Stimulated activated naive CD8-positive, alpha-beta T cell treated with anti-CD3 and anti-CD28 coated beads, Interleukin-15, amount 100 ng/mL, for 72 hours (primary cell): Measurements from ENCODE around the gene COL20A1.
A peak's percentile ranks its signal among the peaks of the same experiment; 100 is the strongest.

Experiments used
- ATAC-seq: fragments of 150-1000 bp; cut with Tn5 transposase; 2 replicates; pipeline ENCODE4 v1.10.0; 2021; ENCODE audit warnings: mild to moderate bottlenecking, moderate library complexity
- DNase-seq, 2 donors: peaks; one replicate each; pipeline ENCODE4 v3.0.0; 2021 to 2022
- H3K27ac Mint-ChIP-seq, 2 donors: one replicate each; pipeline ENCODE4 v1.8.0; 2022; ENCODE audit warnings: mild to moderate bottlenecking in 2 of 2, mixed read lengths in 2 of 2, moderate library complexity in 2 of 2
- H3K27me3 Mint-ChIP-seq: one replicate; pipeline ENCODE4 v1.8.0; 2022; ENCODE audit warnings: mixed read lengths
- H3K4me1 Mint-ChIP-seq: one replicate; pipeline ENCODE4 v1.8.0; 2022; ENCODE audit warnings: mild to moderate bottlenecking, mixed read lengths
- H3K4me3 Mint-ChIP-seq, 2 donors: one replicate each; pipeline ENCODE4 v1.8.0; 2022; ENCODE audit warnings: mild to moderate bottlenecking in 2 of 2, mixed read lengths in 2 of 2, moderate library complexity in 1 of 2
- H3K9me3 Mint-ChIP-seq, 2 donors: one replicate each; pipeline ENCODE4 v1.8.0; 2022; ENCODE audit warnings: mixed read lengths in 2 of 2

COL20A1 gene

DNA sequence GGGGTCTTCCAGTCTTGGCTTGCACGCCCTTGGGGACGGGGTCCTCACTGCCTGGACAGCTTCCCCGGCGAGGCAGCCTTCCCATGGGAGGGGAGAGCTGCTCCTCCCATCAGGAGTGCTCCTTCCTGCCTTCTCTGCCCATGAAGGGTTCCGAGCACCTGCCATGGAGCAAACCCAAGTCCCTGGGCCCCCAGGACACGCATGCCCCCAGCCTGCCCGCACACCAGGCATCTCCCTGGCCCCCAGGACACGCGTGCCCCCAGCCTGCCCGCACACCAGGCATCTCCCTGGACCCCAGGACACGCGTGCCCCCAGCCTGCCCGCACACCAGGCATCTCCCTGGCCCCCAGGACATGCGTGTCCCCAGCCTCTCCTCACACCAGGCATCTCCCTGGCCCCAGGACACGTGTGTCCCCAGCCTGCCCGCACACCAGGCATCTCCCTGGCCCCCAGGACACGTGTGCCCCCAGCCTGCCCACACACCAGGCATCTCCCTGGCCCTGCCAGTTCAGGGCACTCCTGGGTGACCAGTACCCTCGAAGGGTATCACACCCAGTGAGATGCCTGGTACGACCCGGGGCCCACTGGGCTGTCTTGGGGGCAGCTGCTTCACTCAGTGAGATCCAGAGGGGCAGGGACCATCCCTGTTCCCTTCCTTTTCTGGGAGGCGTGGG, 21.7 kb downstream of the COL20A1 start:
- Mint-ChIP-seq H3K4me1 (peaks cover 2% of the 10 kb centered on the region), H3K4me3 (no peak overlapping the region), H3K27ac (no peak overlapping the region), H3K27me3 (peaks cover 22% of the 10 kb centered on the region), H3K9me3 (no peaks in the 10 kb centered on the region)
- ATAC-seq (no peak), DNase-seq (no peak)

DNA sequence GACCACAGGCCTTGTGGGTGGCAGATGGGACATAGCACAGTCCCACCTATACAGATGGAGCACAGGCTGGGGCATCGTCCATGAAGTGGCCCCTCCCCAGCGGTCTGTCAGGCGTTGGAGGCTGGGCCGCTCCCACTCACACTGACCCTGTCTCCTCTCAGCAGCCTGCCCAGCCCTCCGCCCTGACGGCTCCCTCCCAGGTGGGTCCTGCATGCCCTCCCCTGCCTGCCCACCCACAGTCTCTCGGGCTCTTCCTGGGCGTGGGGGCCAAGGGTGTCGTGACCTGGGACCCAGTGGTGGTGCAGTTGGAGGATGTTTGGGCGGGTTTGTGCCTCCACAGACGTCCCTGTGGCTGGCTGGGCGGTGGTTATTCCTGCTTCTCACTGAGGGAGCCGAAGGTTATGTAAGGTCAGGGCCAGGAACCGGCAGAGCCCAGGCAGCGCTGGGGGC, 22.3 kb downstream of the COL20A1 start:
- H3K27me3 Mint-ChIP-seq = peaks cover 16% of the 10 kb centered on the region
- no peaks in the 10 kb centered on the region for H3K4me1 Mint-ChIP-seq
- no peak for DNase-seq
- ATAC-seq = peak; percentile 13
- H3K27ac Mint-ChIP-seq = no peak overlapping the region
- no peaks in the 10 kb centered on the region for H3K9me3 Mint-ChIP-seq
- H3K4me3 Mint-ChIP-seq = no peak overlapping the region

DNA sequence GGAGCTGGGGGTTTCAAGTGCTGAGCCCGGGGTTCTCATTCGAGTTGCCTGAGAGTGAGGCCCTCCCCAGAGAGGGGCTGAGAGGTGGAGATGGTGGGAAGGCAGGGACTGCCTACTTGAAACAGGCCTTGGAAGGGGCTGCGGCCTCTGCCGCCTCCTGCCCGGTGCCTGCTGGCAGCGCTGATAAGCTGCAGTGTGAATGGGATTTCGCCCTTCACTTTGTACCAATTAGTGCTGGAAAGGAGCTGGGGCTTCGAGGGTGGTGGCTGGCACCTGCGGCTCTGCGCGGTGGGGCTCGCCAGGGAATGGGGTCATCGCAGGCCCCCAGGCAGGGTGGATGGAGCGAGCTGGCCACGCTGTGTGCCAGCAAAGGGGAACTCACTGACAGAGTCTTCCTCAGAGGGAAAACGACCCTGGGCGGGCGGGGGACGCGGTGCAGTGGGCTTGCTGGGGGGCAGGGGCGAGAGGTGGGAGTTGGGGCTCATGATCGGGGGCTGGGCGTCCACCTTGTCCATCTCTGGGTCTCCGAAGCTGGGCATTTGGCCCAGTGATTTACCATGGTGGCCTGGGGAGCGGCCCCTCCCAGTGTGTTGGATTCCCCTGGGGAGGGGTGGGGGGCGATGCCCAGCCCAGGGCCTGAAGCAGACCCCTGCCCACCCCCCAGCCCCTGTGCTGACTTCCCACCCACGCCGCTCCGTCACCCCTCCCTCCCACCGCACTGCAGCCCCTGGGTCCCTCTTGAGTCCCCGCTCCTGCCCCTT, 22.9 kb downstream of the COL20A1 start:
- H3K27ac Mint-ChIP-seq = no peak overlapping the region
- DNase-seq (no peak), ATAC-seq (no peak)
- H3K27me3 Mint-ChIP-seq = peaks cover 10% of the 10 kb centered on the region
- no peaks in the 10 kb centered on the region for H3K9me3 Mint-ChIP-seq
- no peaks in the 10 kb centered on the region for H3K4me1 Mint-ChIP-seq
- H3K4me3 Mint-ChIP-seq = no peak overlapping the region

DNA sequence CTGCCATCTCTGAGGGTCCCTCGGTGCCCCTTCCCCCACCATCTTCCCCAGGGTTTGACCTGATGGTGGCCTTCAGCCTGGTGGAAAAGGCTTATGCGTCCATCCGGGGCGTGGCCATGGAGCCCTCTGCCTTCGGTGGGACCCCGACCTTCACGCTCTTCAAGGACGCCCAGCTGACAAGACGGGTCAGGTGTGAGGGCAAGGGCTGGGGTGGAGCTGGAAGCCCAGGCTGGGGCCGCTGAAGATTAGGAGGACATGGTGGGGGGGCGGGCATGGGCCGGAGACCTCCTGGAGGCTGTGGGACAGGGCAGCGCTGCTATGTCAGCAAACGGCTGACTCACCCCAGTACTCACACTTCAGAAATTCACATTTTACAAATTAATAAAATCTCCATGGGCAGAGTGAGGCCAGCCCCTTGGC, 23.5 kb downstream of the COL20A1 start:
- Mint-ChIP-seq H3K27ac (no peak overlapping the region), H3K4me3 (no peak overlapping the region), H3K4me1 (no peaks in the 10 kb centered on the region), H3K9me3 (no peaks in the 10 kb centered on the region), H3K27me3 (peaks cover 14% of the 10 kb centered on the region)
- no peak for ATAC-seq
- DNase-seq = no peak

DNA sequence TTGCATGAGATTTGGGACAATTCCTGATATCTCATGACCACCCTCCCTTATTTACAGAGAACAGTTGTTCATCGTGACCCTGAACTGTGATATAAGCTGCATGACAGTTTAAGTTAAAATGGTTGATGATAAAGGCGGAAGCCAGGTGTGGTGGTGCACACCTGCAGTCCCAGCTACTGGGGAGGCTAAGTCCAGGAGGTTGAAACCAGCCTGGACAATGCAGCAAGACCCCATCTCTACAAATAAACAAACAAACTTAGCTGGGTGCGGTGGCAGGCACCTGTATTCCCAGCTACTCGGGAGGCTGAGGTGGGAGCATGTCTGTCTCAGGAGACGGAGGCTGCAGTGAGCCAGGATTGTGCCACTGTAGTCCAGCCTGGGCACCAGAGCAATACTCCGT, 24.1 kb downstream of the COL20A1 start:
- no peak for ATAC-seq
- Mint-ChIP-seq H3K27ac (no peak overlapping the region), H3K9me3 (no peaks in the 10 kb centered on the region), H3K4me3 (no peak overlapping the region), H3K4me1 (no peaks in the 10 kb centered on the region), H3K27me3 (peaks cover 16% of the 10 kb centered on the region)
- no peak for DNase-seq

DNA sequence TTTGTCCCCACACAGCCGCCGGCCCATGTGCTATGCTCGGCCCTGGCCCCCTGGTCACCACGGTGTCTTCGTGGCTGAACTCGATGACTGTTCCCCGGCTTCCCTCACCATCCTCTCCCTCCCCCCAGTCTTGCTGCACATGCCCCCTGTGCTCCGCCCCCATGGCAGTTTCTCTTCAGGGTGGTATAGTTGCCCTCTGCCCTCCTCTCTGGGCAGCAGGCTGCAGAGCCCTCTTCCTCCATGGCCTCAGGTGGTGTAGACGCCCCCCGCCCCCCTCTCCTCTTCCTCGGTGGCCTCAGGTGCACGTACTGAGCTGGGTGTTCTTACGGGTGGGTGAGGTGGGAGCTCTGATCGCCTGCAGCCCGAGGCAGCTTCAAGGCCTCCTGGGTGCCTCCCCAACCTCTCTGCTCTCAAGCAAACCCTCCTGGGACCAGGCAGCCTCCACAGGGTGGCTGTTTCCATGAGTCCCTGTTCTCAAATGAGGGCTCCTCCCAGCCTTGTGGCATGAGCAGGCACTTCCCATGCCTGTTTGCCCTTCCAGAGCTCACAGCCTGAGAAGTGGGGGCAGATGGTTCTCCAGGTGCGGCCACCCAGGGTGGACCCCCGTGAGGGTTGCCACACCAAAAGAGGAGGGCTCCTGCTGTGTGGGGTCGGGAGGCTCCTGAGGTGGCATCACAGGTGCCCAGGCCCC, 24.8 kb downstream of the COL20A1 start:
- no peak for DNase-seq

DNA sequence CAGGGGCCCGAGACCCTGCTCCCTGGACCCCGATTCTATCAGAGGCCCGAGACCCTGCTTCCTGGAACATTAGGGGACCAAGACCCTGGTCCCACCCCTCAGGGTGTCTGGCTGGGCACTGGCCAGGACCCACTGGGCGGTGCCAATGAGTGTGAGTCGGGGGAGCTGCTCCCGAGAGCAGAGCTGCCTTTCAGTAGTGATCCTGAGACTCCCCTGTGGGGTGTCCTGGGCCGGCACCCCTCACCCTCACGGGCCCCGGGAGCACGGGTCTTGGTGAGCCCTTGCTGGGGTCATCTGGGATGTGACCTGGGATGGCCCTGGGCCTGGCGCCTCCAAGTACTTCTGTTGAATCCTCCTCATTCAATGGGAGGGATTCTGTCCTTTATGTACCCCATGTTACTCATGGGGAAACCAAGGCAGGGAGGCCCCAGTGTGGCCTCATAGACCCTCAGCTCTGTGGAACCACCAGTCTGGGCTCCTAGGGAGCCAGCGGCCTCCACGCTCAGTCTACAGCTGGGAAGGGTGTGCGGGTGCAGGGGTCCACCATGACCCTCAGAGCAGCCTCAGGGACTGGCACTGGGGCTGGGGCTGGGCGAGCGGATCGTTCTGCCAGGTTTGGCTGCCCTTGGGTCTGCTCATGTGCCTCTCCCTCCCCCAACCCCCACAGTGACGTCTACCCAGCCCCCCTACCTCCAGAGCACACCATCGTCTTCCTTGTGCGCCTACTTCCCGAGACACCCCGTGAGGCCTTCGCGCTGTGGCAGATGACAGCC, 25.6 kb downstream of the COL20A1 start:
- no peak overlapping the region for H3K27ac Mint-ChIP-seq
- no peaks in the 10 kb centered on the region for H3K9me3 Mint-ChIP-seq
- DNase-seq (no peak), ATAC-seq (no peak)
- peaks cover 16% of the 10 kb centered on the region for H3K27me3 Mint-ChIP-seq
- H3K4me3 Mint-ChIP-seq = no peak overlapping the region
- H3K4me1 Mint-ChIP-seq = no peaks in the 10 kb centered on the region

More for the DNA sequence above, 24.8 kb downstream of the COL20A1 start:
- Mint-ChIP-seq H3K27me3 (peaks cover 16% of the 10 kb centered on the region), H3K27ac (peak overlapping the region in 1 of 2 donors; percentile 60), H3K4me3 (no peak overlapping the region), H3K9me3 (no peaks in the 10 kb centered on the region), H3K4me1 (no peaks in the 10 kb centered on the region)
- ATAC-seq = no peak

DNA sequence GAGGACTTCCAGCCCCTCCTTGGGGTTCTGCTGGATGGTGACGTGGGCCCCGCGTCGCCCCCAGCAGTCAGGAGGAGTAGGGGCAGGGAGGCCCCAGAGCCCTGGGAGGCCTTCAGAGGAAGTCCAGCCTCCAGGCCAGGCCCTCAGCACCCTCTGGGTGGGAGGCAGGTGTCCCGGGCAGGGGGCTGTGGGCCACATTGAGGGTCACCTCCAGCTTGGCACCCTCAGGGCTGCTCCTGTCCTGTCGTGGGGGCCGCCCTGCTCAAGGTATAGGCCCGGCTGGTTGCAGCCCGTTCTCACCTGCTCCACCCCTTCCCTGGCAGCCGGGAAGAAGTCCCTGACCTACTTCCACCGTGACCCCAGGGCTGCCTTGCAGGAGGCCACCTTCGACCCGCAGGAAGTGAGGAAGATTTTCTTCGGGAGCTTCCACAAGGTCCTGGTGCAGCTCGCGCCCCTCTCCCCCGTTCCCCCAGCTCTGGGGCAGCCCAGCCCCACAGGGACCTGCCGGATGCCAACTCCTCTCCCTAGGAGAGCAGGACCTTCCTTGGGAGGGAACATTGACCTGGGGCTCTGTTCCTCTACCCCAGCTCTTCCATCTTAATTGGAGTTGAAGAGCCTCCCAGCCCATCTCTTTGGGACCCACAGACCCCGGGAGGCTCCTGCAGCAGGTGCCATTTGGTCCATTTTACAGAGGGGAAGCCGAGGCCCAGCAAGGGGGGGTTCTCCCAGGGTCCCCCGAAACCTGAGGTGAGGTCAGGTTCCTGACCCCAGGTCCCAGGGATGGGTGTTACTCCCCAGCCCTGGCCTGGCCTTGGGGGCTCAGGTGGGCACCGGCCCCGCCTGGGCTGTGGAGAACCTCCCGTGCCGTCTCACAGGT, 26.4 kb downstream of the COL20A1 start:
- Mint-ChIP-seq H3K9me3 (no peaks in the 10 kb centered on the region), H3K27ac (no peak overlapping the region), H3K27me3 (peaks cover 16% of the 10 kb centered on the region), H3K4me1 (no peaks in the 10 kb centered on the region), H3K4me3 (no peak overlapping the region)
- no peak for ATAC-seq
- DNase-seq = no peak

DNA sequence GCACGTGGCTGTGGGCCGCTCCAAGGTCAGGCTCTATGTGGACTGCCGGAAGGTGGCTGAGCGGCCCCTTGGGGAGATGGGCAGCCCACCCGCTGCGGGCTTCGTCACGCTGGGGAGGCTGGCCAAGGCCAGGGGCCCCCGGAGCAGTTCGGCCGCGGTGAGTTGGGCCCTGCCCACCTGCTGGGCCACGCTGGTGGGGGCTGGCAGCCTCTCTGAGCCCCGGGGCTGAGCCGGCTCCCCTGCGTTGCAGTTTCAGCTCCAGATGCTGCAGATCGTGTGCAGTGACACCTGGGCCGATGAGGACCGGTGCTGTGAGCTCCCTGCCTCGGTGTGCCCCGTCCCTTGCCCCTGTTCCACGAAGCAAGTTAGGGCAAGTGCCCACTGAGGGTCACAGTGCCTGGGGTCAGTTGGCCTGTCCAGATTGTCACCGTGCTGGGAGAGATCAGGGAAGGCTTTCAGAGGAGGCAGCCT, 27.1 kb downstream of the COL20A1 start:
- Mint-ChIP-seq H3K27ac (no peak overlapping the region), H3K4me3 (no peak overlapping the region), H3K4me1 (no peaks in the 10 kb centered on the region), H3K9me3 (no peaks in the 10 kb centered on the region), H3K27me3 (peaks cover 16% of the 10 kb centered on the region)
- ATAC-seq = no peak
- no peak for DNase-seq

DNA sequence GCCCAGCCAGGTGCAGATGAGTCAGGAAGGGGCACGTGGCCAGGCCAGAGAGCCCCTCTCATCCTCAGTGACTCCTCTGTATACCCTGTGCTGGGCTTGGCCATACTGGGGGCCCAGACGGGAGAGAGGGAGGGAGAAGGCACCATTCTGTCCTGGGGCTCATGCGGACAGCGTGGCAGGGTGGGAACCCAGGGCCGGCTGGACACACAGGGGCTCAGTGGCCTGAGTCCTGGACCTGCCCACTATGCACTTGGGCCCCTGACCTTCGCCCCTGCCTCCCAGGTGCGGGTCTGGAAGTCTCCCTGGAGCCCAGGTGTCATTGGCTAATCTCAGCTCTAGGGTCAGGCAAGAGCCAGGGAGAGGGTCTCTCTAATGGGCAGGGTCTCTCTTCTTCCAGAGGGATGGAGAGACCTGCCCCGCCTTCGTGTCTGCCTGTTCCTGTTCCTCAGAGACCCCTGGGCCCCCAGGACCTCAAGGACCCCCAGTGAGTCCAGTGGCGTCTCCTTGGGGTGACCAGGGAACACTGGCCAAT, 27.7 kb downstream of the COL20A1 start:
- no peak overlapping the region for H3K4me3 Mint-ChIP-seq

DNA sequence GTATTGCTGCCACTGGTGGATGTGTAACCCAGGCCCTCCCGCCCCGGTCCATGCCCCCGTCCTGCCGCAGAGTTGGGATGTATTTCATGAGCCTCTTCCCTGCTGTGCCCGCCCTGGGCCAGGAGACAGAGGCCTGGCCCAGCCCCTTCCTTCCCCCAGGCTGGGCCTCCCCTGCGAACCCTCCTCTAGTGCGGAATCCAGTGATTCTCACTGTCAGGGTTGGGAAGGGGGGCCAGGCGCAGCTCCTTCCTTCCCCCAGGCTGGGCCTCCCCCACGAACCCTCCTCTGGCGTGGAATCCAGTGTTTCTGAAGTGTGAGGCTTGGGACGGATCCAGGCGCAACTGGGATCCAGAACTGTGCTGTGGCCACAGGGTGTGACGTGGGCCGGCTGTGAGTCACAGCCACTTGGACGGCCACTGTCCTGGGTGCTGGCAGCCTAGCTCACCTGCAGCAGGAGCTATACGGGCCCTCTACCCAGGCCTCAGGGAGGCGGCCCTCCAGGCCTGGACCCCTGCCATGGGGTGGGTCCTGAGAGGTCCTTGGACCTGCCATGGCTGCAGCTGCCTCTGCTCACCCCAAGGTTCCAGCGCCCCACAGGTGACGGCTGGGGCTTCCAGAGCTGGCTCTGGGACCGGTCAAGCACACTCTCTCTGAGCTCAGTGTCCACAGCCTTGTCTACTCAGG, 28.3 kb downstream of the COL20A1 start:
- no peak for ATAC-seq
- Mint-ChIP-seq H3K4me1 (peaks cover 5% of the 10 kb centered on the region), H3K27ac (no peak overlapping the region), H3K27me3 (peaks cover 7% of the 10 kb centered on the region), H3K9me3 (no peaks in the 10 kb centered on the region), H3K4me3 (no peak overlapping the region)
- no peak for DNase-seq

More for the DNA sequence above, 27.7 kb downstream of the COL20A1 start:
- no peaks in the 10 kb centered on the region for H3K4me1 Mint-ChIP-seq
- H3K27ac Mint-ChIP-seq = no peak overlapping the region
- ATAC-seq = no peak
- H3K9me3 Mint-ChIP-seq = no peaks in the 10 kb centered on the region
- no peak for DNase-seq
- H3K27me3 Mint-ChIP-seq = peaks cover 10% of the 10 kb centered on the region

DNA sequence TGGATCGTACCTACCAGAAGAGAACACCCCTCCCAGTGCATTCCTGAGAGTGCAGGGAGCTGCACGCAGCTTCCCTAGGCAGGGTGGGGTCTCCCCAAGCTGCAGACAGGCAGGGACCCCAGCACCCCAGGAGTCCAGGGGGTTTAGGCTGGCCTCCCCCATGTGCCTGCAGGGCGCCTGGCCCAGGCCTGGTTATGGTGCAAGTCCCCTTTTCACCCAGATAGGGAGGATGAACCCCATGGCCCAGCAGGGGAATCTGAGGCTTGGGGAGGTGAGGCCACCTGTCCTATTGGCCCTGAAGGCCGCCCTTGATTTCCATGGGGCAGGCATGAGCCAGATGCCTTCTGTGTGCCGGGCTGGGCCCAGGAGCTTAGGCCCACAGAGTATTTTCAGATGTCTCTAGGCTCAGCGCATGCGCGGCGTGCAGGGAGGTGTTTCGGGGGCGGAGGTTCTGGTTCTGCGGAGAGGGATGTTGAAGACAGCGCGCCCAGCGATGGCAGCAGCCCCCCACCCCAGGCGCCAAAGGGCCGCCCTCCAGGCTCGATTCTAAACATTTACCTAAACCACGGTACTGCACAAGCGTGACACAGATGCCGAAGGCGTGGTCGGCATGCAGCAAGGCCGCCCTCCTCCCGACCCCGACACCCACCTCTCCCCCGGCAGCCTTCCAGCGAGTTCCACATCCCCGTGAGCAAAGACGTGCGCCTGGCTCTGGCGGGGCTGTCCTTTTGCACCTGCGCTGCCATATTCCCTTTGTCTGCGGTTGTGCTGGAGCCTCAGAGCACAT, 29.4 kb downstream of the COL20A1 start:
- peaks cover 14% of the 10 kb centered on the region for H3K4me1 Mint-ChIP-seq
- no peak overlapping the region for H3K27ac Mint-ChIP-seq
- no peak for ATAC-seq
- H3K27me3 Mint-ChIP-seq = peaks cover 7% of the 10 kb centered on the region
- H3K9me3 Mint-ChIP-seq = no peaks in the 10 kb centered on the region
- no peak for DNase-seq
- no peak overlapping the region for H3K4me3 Mint-ChIP-seq

DNA sequence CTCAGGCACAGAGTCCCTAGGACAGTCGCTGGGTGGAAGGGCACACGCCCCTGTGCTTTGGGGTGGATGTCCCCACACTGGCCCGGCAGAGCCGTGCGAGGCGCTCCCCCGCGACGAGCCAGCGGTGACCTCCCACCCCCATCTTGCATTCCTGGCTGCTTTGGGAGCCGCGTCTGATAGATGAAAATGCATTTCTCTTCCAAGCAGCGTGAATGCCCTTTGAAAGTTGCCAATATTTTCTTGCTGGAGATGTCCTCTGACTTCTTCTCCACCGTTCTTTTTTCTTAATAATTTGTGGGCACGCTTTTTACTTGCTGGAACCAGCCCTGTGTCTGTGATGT, 29.9 kb downstream of the COL20A1 start:
- peaks cover 15% of the 10 kb centered on the region for H3K4me1 Mint-ChIP-seq
- H3K9me3 Mint-ChIP-seq = no peaks in the 10 kb centered on the region
- no peak for ATAC-seq
- peaks cover 7% of the 10 kb centered on the region for H3K27me3 Mint-ChIP-seq
- H3K27ac Mint-ChIP-seq = no peak overlapping the region
- H3K4me3 Mint-ChIP-seq = no peak overlapping the region
- no peak for DNase-seq
